Sigmoid colon (tissue), 4 donors: ENCODE results near the gene NOL9.

Experiments used
- EP300 ChIP-seq, 4 donors: sonication (generic); formaldehyde crosslinking; IDR thresholded peaks; one replicate each; pipeline ENCODE4 v1.6.1; 2017; ENCODE audit warnings: antibody characterized with exemption in 4 of 4
- POLR2A ChIP-seq, 2 donors: fragments of 450-650 bp; IDR thresholded peaks; one replicate each; pipeline ENCODE4 v1.6.1; 2016; ENCODE audit warnings: antibody characterized with exemption in 2 of 2, mild to moderate bottlenecking in 2 of 2, moderate library complexity in 2 of 2
- POLR2AphosphoS5 ChIP-seq, 4 donors: sonication (generic); formaldehyde crosslinking; IDR thresholded peaks; one replicate each; pipeline ENCODE4 v1.6.1; 2017; ENCODE audit warnings: antibody characterized with exemption in 4 of 4
- TF ChIP-seq, protein P1 (sequence below), 4 experiments: fragments of 450-650 bp in 3 of 4; fragments of 200-600 bp in 1 of 4; IDR thresholded peaks; one replicate each; pipeline ENCODE4 v1.5.1; 2016 to 2019; ENCODE audit warnings: antibody characterized with exemption in 4 of 4, mild to moderate bottlenecking in 3 of 4, moderate library complexity in 2 of 4

- TF ChIP-seq, protein P1, sequence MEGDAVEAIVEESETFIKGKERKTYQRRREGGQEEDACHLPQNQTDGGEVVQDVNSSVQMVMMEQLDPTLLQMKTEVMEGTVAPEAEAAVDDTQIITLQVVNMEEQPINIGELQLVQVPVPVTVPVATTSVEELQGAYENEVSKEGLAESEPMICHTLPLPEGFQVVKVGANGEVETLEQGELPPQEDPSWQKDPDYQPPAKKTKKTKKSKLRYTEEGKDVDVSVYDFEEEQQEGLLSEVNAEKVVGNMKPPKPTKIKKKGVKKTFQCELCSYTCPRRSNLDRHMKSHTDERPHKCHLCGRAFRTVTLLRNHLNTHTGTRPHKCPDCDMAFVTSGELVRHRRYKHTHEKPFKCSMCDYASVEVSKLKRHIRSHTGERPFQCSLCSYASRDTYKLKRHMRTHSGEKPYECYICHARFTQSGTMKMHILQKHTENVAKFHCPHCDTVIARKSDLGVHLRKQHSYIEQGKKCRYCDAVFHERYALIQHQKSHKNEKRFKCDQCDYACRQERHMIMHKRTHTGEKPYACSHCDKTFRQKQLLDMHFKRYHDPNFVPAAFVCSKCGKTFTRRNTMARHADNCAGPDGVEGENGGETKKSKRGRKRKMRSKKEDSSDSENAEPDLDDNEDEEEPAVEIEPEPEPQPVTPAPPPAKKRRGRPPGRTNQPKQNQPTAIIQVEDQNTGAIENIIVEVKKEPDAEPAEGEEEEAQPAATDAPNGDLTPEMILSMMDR (IDR thresholded peaks at IDR 0.05), result no peak
- TF ChIP-seq POLR2A (IDR thresholded peaks at IDR 0.05) (no peak), EP300 (IDR thresholded peaks at IDR 0.05) (no peak), POLR2AphosphoS5 (IDR thresholded peaks at IDR 0.05) (no peak)
These were observed 18.5 kb upstream of the NOL9 start for GRCh38 chr1:6572653-6573383.
